HuH-7.5 (cell line): Measurements from ENCODE around the gene AGER.
"Not testable (repeated sequence)": the region's sequence is repeated elsewhere in the genome, so short reads cannot be mapped to it uniquely, and the experiment has no call there.

ENCODE experiments used
- DNase-seq: peaks from one replicate; pipeline ENCODE4 v3.0.0; 2011; ENCODE audit warnings: low spot score

Gene AGER

GRCh38 chr6:32198866-32199265 is 14.8 kb upstream of the AGER start:
- DNase-seq = no peak

GRCh38 chr6:32198345-32198696 is 14.3 kb upstream of the AGER start:
- no peak for DNase-seq

GRCh38 chr6:32196682-32197616 is 12.9 kb upstream of the AGER start:
- no peak for DNase-seq

- DNase-seq = peak; percentile 82
These were observed 12.0 kb upstream of the AGER start for GRCh38 chr6:32195902-32196681.

- DNase-seq = peak; percentile 86
These were observed 11.5 kb upstream of the AGER start for GRCh38 chr6:32195652-32195901.

- no peak for DNase-seq
These were observed 11.0 kb upstream of the AGER start for GRCh38 chr6:32194825-32195651.

GRCh38 chr6:32194388-32194787 is 10.3 kb upstream of the AGER start:
- DNase-seq = no peak

GRCh38 chr6:32193096-32193495 is 9.0 kb upstream of the AGER start:
- not testable (repeated sequence) for DNase-seq

- DNase-seq = no peak
These were observed 8.6 kb upstream of the AGER start, which contains the start of gene GPSM3 for GRCh38 chr6:32192608-32193039. Gene GPSM3 (minus strand): TSS chr6:32192643. CDS start chr6:32192513, 130 bp downstream.

GRCh38 chr6:32191696-32192607 is 7.9 kb upstream of the AGER start:
- no peak for DNase-seq

- DNase-seq = no peak
These were observed 7.0 kb upstream of the AGER start for GRCh38 chr6:32190911-32191677.

GRCh38 chr6:32190054-32190851 is 6.2 kb upstream of the AGER start, which contains the start of gene PBX2:
Gene PBX2 (minus strand): TSS chr6:32190202. CDS start chr6:32189915, 287 bp downstream.
- peak; percentile 66 for DNase-seq

GRCh38 chr6:32189742-32190053 is 5.6 kb upstream of the AGER start:
- no peak for DNase-seq

- DNase-seq = no peak
These were observed 5.2 kb upstream of the AGER start for GRCh38 chr6:32189069-32189741.

- no peak for DNase-seq
These were observed 4.5 kb upstream of the AGER start for GRCh38 chr6:32188381-32189068.

GRCh38 chr6:32187725-32188380 is 3.8 kb upstream of the AGER start:
- not testable (repeated sequence) for DNase-seq

- no peak for DNase-seq
These were observed 3.1 kb upstream of the AGER start for GRCh38 chr6:32187009-32187709.
